Fibroblast of the aortic adventitia (primary cell): ENCODE measurements around the gene ZNF230. TPM values are rescaled to one million over a fixed set of nuclear protein-coding genes. Genes with fewer than 3 reads are reported as not detected.

Experiments used
- DNase-seq: peaks from one replicate; pipeline ENCODE4 v3.0.0-alpha.2; 2010; ENCODE audit warnings: low read depth
- H3K4me3 ChIP-seq: 2 replicates; pipeline ENCODE4 v1.5.1; 2011; ENCODE audit warnings: low read depth, mild to moderate bottlenecking, control low read depth, low read length, moderate library complexity
- CTCF ChIP-seq: IDR thresholded peaks from 2 replicates; pipeline ENCODE4 v1.5.1; 2011; ENCODE audit warnings: mild to moderate bottlenecking, low read length, control low read depth, inconsistent platforms; ENCODE audit not compliant: insufficient read depth
- total RNA-seq: library from RNA; depleted of rRNA; stranded (reverse); fragments of >200 nt; gene quantifications from 2 replicates; pipeline ENCODE4 v1.2.3, GENCODE V29; 2012; ENCODE audit warnings: low replicate concordance

ZNF230 gene
- total RNA-seq, 1 donor: 5.2 TPM

- DNase-seq: no peak
- H3K4me3 ChIP-seq: peak overlapping the region; percentile 55
- TF ChIP-seq CTCF: no peak
These were observed 19.2 kb upstream of the ZNF230 start for GRCh38 chr19:43983544-43983911.

- no peak for TF ChIP-seq CTCF
- peak within 1 kb of the TSS; percentile 91 for H3K4me3 ChIP-seq
- peak; percentile 97 for DNase-seq
These were observed 18.7 kb upstream of the ZNF230 start, which contains the start of gene ZNF155 for GRCh38 chr19:43983912-43984686. Gene ZNF155, plus strand, starts transcription at chr19:43984188. Its CDS starts 4,356 bp downstream, at chr19:43988544.

GRCh38 chr19:43984687-43985000, 18.1 kb upstream of the ZNF230 start:
- TF ChIP-seq CTCF: no peak
- peak overlapping the region; percentile 91 for H3K4me3 ChIP-seq
- DNase-seq: no peak

- DNase-seq: peak; percentile 46
- no peak overlapping the region for H3K4me3 ChIP-seq
- TF ChIP-seq CTCF: no peak
These were observed 5.0 kb upstream of the ZNF230 start for GRCh38 chr19:43997631-43998290.

GRCh38 chr19:44002212-44002565, 568 bp upstream of the ZNF230 start:
- peak overlapping the region; percentile 77 for H3K4me3 ChIP-seq
- TF ChIP-seq CTCF: no peak
- DNase-seq: peak; percentile 9

- H3K4me3 ChIP-seq: peak overlapping the region; percentile 77
- peak; percentile 14 for TF ChIP-seq CTCF
- DNase-seq: peak; percentile 11
These were observed 778 bp downstream of the ZNF230 start for GRCh38 chr19:44003461-44004009.
